ENCODE measurements around the gene IL36RN.

IL36RN gene

DNA sequence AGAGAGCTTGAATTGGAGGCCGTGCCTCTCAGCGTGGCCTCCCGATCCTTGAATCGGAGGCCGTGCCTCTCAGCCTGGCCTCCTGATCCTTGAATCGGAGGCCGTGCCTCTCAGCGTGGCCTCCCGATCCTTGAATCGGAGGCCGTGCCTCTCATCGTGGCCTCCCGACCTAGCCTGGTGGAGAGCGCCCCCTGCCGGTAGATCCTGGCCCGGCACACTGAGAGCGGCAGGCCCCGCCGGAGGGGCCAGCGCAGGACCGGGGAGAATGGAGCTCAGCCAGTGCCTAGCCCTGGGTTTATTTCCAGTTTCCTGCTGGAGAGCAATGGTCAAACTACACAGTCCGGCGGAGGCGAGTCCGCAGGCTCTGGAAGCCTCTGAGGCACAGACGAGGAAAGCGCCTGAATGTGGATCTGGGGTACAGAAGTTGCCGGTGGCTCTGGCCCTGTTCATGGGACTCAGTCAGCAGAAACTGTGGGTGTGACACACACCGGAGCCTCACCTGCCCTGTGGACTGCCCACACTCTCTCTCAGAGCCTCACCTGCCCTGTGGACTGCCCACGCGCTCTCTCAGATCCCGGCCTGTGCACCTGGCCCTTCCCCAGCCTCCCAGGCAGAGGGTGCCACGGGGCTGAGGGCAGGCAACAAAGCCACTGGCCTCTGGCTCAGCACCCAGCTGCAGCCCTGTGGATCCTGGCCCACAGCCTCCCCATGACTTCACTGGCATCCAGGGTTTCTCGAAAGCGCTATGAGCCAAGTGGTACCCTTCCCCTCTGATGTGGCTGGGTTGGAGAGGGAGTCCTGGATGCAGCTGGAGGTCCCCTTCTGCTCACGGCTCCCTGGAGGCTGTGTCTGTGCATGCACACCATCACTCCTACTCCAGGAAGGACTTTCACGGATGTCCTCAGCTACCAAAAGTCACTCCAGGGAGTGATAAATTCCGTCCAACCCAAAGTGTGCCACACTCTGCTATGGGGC is 7.8 kb upstream of the IL36RN start:
- no peak for DNase-seq

DNA sequence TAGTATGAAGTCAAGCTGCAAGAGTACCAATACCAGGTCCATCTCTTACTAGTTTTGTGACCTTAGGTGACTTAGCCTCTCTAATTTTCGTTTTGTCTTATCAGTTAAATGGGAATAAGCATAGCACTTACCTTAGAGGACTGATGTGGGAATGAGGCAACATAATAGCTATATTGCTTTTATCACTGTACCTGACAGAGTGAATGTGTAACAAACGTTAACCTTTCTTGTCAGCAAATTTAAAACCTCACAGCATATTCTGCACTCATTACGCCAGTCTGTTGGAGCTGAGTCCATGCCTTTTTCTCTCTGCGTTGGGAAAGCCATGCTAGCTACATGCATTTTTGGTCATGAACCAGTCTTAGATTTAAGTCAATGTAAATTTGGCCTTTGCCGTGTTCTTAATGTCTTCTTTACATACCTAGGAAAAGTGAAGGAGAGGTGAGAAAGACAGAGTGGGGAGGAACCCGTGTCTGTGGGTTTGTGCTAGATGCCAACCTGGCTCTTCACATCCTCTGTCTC is 6.5 kb upstream of the IL36RN start, which contains the start of gene IL36B:
Gene IL36B (minus strand): TSS at position 472 of the 522 bp plus-strand sequence.
- no peak for DNase-seq

DNA sequence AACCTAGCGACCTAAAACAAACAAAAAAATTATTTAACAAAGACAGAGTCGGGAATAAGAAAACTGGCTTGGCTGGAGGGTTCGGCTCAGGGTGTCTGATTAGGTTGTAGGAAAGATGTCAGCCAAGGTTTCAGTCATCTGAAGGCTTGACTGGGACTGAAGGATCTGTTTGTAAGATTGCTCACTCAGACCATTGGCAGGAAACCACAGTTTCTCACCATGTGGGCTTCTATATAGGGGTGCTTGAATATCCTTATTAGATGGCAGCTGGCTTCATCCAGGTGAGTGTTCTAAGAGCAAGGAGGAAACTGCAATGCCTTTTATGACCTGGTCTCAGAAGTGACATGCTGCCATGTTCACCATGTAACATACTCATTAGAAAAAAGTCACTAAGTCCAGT is 5.3 kb upstream of the IL36RN start:
- DNase-seq: no peak

- no peak for DNase-seq
These were observed 4.9 kb upstream of the IL36RN start for GRCh38 chr2:113054066-113054465.

GRCh38 chr2:113056521-113056920 is 2.5 kb upstream of the IL36RN start:
- DNase-seq: no peak

- DNase-seq: no peak
These were observed 1.9 kb upstream of the IL36RN start for GRCh38 chr2:113057117-113057516.

- no peak for DNase-seq
These were observed 495 bp upstream of the IL36RN start for GRCh38 chr2:113058411-113058994.

DNA sequence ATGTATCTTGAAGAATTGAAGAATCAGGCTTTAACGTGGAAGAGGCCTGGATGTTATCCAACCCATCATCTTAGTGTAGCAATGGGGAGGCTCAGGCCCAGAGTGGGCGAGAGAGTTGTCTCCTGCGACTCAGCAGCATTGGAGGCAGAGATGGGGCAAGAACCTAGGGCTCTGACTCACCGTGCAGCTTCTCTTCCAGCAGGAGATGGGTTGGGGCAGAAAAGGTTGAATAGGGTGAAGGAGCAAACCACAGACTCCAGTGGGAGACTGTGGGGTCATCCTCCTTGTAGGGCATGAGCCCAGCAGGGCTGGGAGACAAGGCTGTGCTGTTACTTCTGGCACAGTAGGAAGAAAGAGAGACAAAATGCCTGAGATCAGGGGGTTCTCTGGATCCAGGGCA is 1.4 kb downstream of the IL36RN start:
- DNase-seq: no peak

- no peak for DNase-seq
These were observed 1.8 kb downstream of the IL36RN start for GRCh38 chr2:113060796-113061195.

GRCh38 chr2:113061241-113061640 is 2.2 kb downstream of the IL36RN start:
- DNase-seq: no peak

DNA sequence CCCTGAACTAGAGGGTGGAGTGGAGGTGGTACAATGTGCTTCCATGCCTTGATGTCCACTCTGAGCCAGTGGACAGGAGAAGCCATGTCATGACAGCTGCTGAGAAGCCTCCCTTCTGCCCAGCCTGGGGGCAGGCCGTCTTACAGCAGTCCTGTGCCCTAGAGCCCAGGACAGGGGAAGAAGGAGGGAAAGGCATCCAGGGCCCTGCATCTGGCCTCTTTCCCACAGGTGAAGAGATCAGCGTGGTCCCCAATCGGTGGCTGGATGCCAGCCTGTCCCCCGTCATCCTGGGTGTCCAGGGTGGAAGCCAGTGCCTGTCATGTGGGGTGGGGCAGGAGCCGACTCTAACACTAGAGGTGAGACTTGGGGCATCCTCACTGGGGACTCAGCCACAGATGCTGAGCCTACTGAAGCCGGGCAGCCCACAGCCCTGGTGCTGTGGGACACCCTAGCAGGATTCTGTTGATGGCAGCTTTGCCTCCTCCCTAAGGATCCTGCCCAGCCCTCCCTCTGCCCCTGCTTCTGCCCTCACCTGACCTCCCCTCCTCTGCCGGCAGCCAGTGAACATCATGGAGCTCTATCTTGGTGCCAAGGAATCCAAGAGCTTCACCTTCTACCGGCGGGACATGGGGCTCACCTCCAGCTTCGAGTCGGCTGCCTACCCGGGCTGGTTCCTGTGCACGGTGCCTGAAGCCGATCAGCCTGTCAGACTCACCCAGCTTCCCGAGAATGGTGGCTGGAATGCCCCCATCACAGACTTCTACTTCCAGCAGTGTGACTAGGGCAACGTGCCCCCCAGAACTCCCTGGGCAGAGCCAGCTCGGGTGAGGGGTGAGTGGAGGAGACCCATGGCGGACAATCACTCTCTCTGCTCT is 3.1 kb downstream of the IL36RN start:
- DNase-seq: no peak

DNA sequence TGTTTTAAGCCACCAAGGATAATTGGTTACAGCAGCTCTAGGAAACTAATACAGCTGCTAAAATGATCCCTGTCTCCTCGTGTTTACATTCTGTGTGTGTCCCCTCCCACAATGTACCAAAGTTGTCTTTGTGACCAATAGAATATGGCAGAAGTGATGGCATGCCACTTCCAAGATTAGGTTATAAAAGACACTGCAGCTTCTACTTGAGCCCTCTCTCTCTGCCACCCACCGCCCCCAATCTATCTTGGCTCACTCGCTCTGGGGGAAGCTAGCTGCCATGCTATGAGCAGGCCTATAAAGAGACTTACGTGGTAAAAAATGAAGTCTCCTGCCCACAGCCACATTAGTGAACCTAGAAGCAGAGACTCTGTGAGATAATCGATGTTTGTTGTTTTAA is 5.3 kb downstream of the IL36RN start:
- DNase-seq: no peak

GRCh38 chr2:113064898-113065297 is 5.9 kb downstream of the IL36RN start:
- DNase-seq: no peak

GRCh38 chr2:113067681-113068080 is 8.7 kb downstream of the IL36RN start, which contains the start of gene IL1F10:
Gene IL1F10, plus strand, starts transcription at chr2:113067970. Its CDS starts 4,769 bp downstream, at chr2:113072739.
- no peak for DNase-seq

- no peak for DNase-seq
These were observed 9.3 kb downstream of the IL36RN start for GRCh38 chr2:113068249-113068648.

DNA sequence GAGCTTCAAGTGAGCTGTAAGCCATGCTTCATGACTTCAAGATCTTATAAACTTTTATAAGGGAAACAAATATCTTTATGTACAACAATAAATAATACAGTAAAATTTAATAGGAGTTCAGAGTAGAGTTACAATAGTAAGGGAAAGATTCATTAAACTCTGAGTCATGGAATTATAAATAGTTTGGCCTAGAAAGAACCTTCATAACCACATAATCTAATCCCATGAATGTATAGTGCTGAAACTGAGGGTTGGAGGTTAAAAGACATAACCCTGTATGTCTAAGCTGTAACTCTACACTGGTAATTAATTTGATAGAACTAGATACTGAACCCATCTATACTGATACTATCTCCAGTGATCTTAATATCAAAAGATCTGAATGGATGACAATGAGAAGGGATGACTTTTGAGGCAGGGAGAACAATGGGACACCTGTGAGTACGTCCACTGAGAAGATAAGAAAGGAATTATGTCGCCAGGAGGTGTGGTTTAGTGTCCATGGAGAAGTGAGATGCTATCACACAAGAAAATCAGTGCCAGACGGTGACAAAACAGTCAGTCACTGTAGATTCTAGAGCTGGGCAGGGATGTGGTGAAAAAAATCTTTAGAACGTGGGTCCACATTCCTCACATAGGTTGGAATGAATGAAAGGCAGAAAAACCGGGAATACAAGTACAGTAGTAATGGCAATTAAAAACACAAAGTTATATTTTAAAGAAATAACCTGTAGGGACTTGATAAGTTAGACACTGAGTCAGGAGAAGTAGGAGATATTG is 9.9 kb downstream of the IL36RN start:
- peak; percentile 40 for DNase-seq

- DNase-seq: peak; percentile 30
These were observed 10.9 kb downstream of the IL36RN start for GRCh38 chr2:113069676-113070605.

- no peak for DNase-seq
These were observed 11.6 kb downstream of the IL36RN start for GRCh38 chr2:113070606-113070975.

DNA sequence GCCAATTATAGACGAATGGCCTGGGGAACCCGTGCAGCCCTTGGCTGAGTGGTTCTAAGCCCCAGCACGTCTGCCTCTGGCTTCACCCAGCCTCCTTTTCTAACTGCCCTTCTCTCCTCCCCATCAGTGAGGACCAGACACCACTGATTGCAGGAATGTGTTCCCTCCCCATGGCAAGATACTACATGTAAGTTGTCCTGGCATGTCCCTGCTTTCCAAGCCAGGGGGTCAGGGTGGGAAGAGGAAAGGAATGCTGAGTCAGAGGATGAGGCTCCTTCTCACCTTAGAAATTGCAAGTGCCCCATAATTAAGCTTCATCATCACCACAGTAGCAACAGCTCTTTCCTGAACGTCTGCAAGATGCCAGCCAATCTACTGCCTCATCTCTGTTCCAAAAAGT is 13.6 kb downstream of the IL36RN start:
- DNase-seq: no peak

- DNase-seq: no peak
These were observed 14.4 kb downstream of the IL36RN start for GRCh38 chr2:113073325-113073834.

Measured in fibroblast of skin of scalp (primary cell).